ENCODE measurements around the gene ARHGAP42. TPM values are rescaled to one million over a fixed set of nuclear protein-coding genes. Genes with fewer than 3 reads are reported as not detected.

The ARHGAP42 gene
- total RNA-seq, 3 donors from 2014 or later: 14.6 to 26.7 (median 26.2) TPM

DNA sequence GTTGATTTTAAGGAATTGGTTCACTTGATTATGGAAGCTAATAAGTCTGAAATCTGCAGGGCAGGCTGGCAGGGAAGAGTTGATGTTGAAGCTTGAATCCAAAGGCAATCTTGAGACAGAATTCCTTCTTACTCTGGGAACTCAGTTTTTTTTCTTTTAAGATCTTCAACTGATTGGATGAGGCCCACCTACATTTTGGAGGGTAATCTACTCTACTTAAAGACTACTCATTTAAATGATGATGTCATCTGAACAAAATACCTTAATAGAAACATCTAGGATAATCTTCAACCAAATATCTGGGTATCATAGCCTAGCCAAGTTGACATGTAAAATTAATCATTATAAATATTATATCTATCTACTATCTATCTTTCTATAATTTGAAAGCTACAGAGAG lies 279.3 kb downstream of the ARHGAP42 start:
- Histone ChIP-seq H3K9me3 (peaks cover 0 to 10% of the 10 kb centered on the region in 2 donors), H3K27ac (no peak overlapping the region), H3K4me3 (no peak overlapping the region), H3K36me3 (peaks cover 4% of the 10 kb centered on the region), H3K4me1 (no peaks in the 10 kb centered on the region), H3K27me3 (no peaks in the 10 kb centered on the region)
- TF ChIP-seq POLR2A (IDR thresholded peaks at IDR 0.05): no peak
- no peak for TF ChIP-seq CTCF (IDR thresholded peaks at IDR 0.05)
- no peak for TF ChIP-seq POLR2AphosphoS5 (IDR thresholded peaks at IDR 0.05)
- intact Hi-C loops (cut with DNase I; ENCODE audit: low total_unique reads): no loop called here
- DNase-seq (ENCODE audit: low spot score in 2 of 2): no peak

GRCh38 chr11:100969008-100969407 lies 281.9 kb downstream of the ARHGAP42 start:
- Histone ChIP-seq H3K4me1 (no peaks in the 10 kb centered on the region), H3K9me3 (peaks cover 0 to 10% of the 10 kb centered on the region in 2 donors), H3K27me3 (no peaks in the 10 kb centered on the region), H3K27ac (no peak overlapping the region), H3K4me3 (no peak overlapping the region), H3K36me3 (peaks cover 4% of the 10 kb centered on the region)
- TF ChIP-seq CTCF (IDR thresholded peaks at IDR 0.05) (no peak), POLR2AphosphoS5 (IDR thresholded peaks at IDR 0.05) (no peak), POLR2A (IDR thresholded peaks at IDR 0.05) (no peak)
- DNase-seq (ENCODE audit: low spot score in 2 of 2): no peak
- intact Hi-C loops (cut with DNase I; ENCODE audit: low total_unique reads): no loop called here

DNA sequence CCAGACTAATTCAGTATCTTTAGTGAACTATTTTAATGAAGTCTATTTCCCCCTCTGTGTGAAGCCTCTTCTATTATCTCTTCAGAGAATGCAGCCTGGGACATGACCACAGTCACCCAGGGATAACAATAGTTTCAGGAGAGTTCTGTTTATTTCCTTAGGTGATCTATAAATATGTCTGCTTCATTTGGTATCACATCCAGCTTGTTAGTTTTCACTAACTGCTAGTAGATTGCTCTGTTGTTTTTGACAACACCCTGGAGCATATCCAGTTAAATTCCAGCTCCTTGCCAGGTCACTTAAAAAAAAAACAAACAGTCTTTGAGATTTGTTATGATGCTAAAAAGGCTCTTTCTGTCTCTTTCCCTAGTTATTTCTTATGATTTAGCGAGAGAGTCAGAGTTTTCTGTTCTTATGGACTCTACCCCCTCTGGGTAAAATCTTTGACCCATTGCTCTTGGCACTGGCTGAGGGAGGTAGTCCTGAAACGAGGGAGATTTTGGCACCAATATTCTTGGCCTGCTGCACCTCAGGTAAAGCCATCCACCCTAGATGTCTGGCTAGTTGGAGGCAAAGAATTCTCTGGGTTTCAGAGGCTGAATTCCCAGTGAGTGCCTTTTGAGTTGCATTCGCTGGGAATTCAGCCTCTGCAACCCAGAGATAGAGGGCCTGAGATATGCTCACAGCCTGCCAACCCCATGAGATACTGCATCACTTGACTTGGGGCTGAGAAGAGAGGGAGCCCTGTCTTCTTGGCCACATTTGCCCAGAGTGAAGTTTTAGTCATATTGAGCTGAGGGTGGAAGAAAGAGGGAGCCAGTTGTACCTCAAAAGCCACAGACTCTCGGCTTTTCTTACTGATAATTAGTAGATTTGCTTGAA lies 283.4 kb downstream of the ARHGAP42 start:
- Histone ChIP-seq H3K36me3 (peaks cover 4% of the 10 kb centered on the region), H3K9me3 (peaks cover 0 to 10% of the 10 kb centered on the region in 2 donors), H3K4me1 (no peaks in the 10 kb centered on the region), H3K27me3 (no peaks in the 10 kb centered on the region), H3K27ac (no peak overlapping the region), H3K4me3 (no peak overlapping the region)
- no peak for TF ChIP-seq CTCF (IDR thresholded peaks at IDR 0.05)
- TF ChIP-seq POLR2AphosphoS5 (IDR thresholded peaks at IDR 0.05): no peak
- no peak for TF ChIP-seq POLR2A (IDR thresholded peaks at IDR 0.05)
- intact Hi-C loops (cut with DNase I; ENCODE audit: low total_unique reads): no loop called here
- no peak for DNase-seq (ENCODE audit: low spot score in 2 of 2)

DNA sequence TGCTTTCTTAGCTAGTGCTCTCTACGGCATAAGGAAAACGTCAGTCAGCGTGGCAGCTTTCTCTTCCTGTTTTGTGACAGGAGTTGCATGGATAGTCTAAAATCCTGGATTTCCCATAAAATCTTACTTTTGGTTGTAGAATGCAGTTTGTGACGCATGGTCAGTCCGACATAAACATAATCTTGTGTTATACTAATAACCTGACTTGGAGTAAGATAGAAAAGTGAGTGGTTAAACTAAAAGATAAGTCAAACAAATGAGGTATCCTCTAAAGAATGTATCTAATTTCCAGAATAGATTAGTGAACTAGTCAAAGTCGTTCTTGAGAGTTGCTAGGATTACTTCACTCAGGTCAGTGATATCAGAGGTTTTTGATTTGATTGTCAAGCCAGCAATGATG lies 285.0 kb downstream of the ARHGAP42 start:
- peaks cover 2% of the 10 kb centered on the region for H3K36me3 ChIP-seq
- intact Hi-C loops (cut with DNase I; ENCODE audit: low total_unique reads): no loop called here
- peaks cover 0 to 10% of the 10 kb centered on the region in 2 donors for H3K9me3 ChIP-seq

More for the DNA sequence above, 285.0 kb downstream of the ARHGAP42 start:
- TF ChIP-seq POLR2A (IDR thresholded peaks at IDR 0.05) (no peak), CTCF (IDR thresholded peaks at IDR 0.05) (no peak), POLR2AphosphoS5 (IDR thresholded peaks at IDR 0.05) (no peak)
- no peak for DNase-seq (ENCODE audit: low spot score in 2 of 2)
- H3K4me1 ChIP-seq: no peaks in the 10 kb centered on the region
- H3K27ac ChIP-seq: no peak overlapping the region
- H3K27me3 ChIP-seq: no peaks in the 10 kb centered on the region
- H3K4me3 ChIP-seq: no peak overlapping the region
